Measurements from ENCODE around the gene ABCC1. TPM values are rescaled to one million over a fixed set of nuclear protein-coding genes. Genes with fewer than 3 reads are reported as not detected.
A peak's percentile ranks its signal among the peaks of the same experiment; 100 is the strongest.

Gene ABCC1
- total RNA-seq, 2 donors from 2014 or later: 15.2 to 27.5 TPM

- H3K36me3 ChIP-seq: peaks cover 21% of the 10 kb centered on the region
- no peak overlapping the region for H3K27ac ChIP-seq
- TF ChIP-seq CTCF (IDR thresholded peaks at IDR 0.05): no peak
- no peak for DNase-seq (ENCODE audit: low spot score)
- no peak overlapping the region for H3K4me3 ChIP-seq
- H3K4me1 ChIP-seq: peaks cover 0 to 9% of the 10 kb centered on the region in 2 donors
- H3K9me3 ChIP-seq: no peaks in the 10 kb centered on the region
- H3K27me3 ChIP-seq: no peaks in the 10 kb centered on the region
Observed at GRCh38 chr16:16059895-16060590, 110.6 kb downstream of the ABCC1 start.

GRCh38 chr16:16062023-16062937 is 112.9 kb downstream of the ABCC1 start:
- DNase-seq (ENCODE audit: low spot score): no peak
- Histone ChIP-seq H3K9me3 (no peaks in the 10 kb centered on the region), H3K27me3 (no peaks in the 10 kb centered on the region), H3K4me1 (peaks cover 0 to 9% of the 10 kb centered on the region in 2 donors), H3K27ac (peak overlapping the region in 1 of 2 donors; percentile 47), H3K36me3 (peaks cover 10% of the 10 kb centered on the region), H3K4me3 (no peak overlapping the region)
- no peak for TF ChIP-seq CTCF (IDR thresholded peaks at IDR 0.05)

GRCh38 chr16:16063683-16064082 is 114.3 kb downstream of the ABCC1 start:
- Histone ChIP-seq H3K9me3 (no peaks in the 10 kb centered on the region), H3K4me3 (no peak overlapping the region), H3K4me1 (peaks cover 0 to 9% of the 10 kb centered on the region in 2 donors), H3K36me3 (peaks cover 10% of the 10 kb centered on the region), H3K27me3 (no peaks in the 10 kb centered on the region), H3K27ac (no peak overlapping the region)
- DNase-seq (ENCODE audit: low spot score): no peak
- no peak for TF ChIP-seq CTCF (IDR thresholded peaks at IDR 0.05)

- Histone ChIP-seq H3K9me3 (no peaks in the 10 kb centered on the region), H3K4me3 (no peak overlapping the region), H3K27ac (no peak overlapping the region), H3K27me3 (no peaks in the 10 kb centered on the region), H3K4me1 (peaks cover 0 to 9% of the 10 kb centered on the region in 2 donors), H3K36me3 (peaks cover 9% of the 10 kb centered on the region)
- TF ChIP-seq CTCF (IDR thresholded peaks at IDR 0.05): no peak
- no peak for DNase-seq (ENCODE audit: low spot score)
Observed at GRCh38 chr16:16064874-16065384, 115.5 kb downstream of the ABCC1 start.

- H3K4me3 ChIP-seq: no peak overlapping the region
- peaks cover 0 to 19% of the 10 kb centered on the region in 2 donors for H3K4me1 ChIP-seq
- H3K27ac ChIP-seq: no peak overlapping the region
- H3K9me3 ChIP-seq: no peaks in the 10 kb centered on the region
- no peaks in the 10 kb centered on the region for H3K27me3 ChIP-seq
- no peak for TF ChIP-seq CTCF (IDR thresholded peaks at IDR 0.05)
- no peaks in the 10 kb centered on the region for H3K36me3 ChIP-seq
- DNase-seq (ENCODE audit: low spot score): no peak
Observed at GRCh38 chr16:16067127-16067526, 117.7 kb downstream of the ABCC1 start.
